Lower lobe of right lung (tissue), 2 donors: ENCODE data around the gene GALNT2. TPM values are rescaled to one million over a fixed set of nuclear protein-coding genes. Genes with fewer than 3 reads are reported as not detected.

Experiments
- ATAC-seq, 2 donors: fragments of 200-7000 bp; cut with Tn5 transposase; one replicate each; pipeline ENCODE4 v1.9.1; 2020 to 2022; ENCODE audit warnings: mild to moderate bottlenecking in 2 of 2, moderate library complexity in 2 of 2
- DNase-seq: peaks from one replicate; pipeline ENCODE4 v3.0.0-alpha.2; 2020
- H3K27ac ChIP-seq: fragments of 200-600 bp; one replicate; pipeline ENCODE4 v1.8.0; 2022
- H3K27me3 ChIP-seq: fragments of 200-600 bp; one replicate; pipeline ENCODE4 v1.8.0; 2022; ENCODE audit warnings: low read depth
- H3K36me3 ChIP-seq: fragments of 200-600 bp; one replicate; pipeline ENCODE4 v1.8.0; 2022; ENCODE audit warnings: mild to moderate bottlenecking
- H3K4me1 ChIP-seq: fragments of 200-600 bp; one replicate; pipeline ENCODE4 v1.8.0; 2022
- H3K4me3 ChIP-seq: fragments of 200-600 bp; one replicate; pipeline ENCODE4 v1.8.0; 2022; ENCODE audit warnings: mild to moderate bottlenecking
- H3K9me3 ChIP-seq: fragments of 200-600 bp; one replicate; pipeline ENCODE4 v1.8.0; 2022
- CTCF ChIP-seq: fragments of 200-600 bp; IDR thresholded peaks from one replicate; pipeline ENCODE4 v1.8.0; 2022; ENCODE audit warnings: antibody characterized with exemption, mild to moderate bottlenecking
- intact Hi-C: fragments of 100-400 bp; cut with DNase I; formaldehyde crosslinking; loops from one replicate; pipeline ENCODE4 v1.11.0; 2022
- total RNA-seq: library from RNA; stranded (reverse); fragmentation: NEBNext Ultra II Directional; extraction: Animal tissue kit (Norgen Biotek cat#: 25700); gene quantifications from one replicate; pipeline ENCODE4 v1.2.1, GENCODE V29; 2021
- donor health status: DM: no; HTN: yes; CAD: no; lungs with severe emphysema.

Gene GALNT2
- total RNA-seq, 1 donor from 2014 or later = 48.0 TPM

DNA sequence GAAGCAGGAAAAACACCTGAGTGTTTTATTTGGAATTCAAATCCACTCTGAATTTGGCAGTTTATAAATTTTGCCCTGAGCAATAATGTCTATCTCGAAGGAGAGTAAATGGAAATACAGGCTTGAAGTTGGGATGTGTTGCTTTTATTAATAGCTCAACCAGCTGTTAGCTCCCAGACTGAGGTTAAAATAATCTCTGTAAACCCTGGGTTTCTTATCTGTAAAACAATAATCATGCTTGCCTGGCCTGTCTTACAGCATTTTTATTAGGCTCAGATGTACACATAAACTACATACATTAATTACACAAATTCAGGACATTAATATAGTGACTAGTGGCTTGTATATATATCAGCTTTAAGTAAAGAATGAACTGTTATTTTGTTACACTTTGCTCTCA is 148.5 kb downstream of the GALNT2 start:
- Histone ChIP-seq H3K4me1 (peaks cover 43% of the 10 kb centered on the region), H3K4me3 (no peak overlapping the region), H3K9me3 (no peaks in the 10 kb centered on the region), H3K27ac (peak overlapping the region; percentile 51), H3K27me3 (no peaks in the 10 kb centered on the region), H3K36me3 (no peaks in the 10 kb centered on the region)
- no peak for TF ChIP-seq CTCF
- intact Hi-C loops = no loop called here
- DNase-seq = no peak
- ATAC-seq = no peak

DNA sequence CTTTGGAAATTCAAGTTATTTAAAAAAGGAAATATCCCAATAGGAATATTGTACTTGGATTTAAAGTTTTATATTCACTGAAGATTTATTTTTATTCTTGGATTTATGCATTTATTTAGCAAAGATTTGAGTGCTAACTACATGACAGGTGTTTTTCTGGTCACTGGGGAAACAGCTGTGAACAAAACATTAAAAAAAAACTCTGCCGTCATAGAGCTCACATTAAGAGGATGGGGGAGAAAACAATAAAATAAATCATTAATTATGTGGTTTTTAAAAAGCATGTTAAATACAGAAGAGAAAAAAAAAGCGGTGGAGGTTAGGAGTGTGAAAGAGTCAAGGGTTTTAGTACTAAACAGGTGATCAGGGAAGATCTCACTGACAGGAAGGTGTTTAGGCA is 149.9 kb downstream of the GALNT2 start:
- DNase-seq (no peak), ATAC-seq (no peak)
- H3K4me1 ChIP-seq = peaks cover 38% of the 10 kb centered on the region
- no peaks in the 10 kb centered on the region for H3K9me3 ChIP-seq
- intact Hi-C loops = no loop called here
- no peaks in the 10 kb centered on the region for H3K27me3 ChIP-seq
- H3K36me3 ChIP-seq = no peaks in the 10 kb centered on the region
- no peak overlapping the region for H3K4me3 ChIP-seq
- H3K27ac ChIP-seq = no peak overlapping the region
- no peak for TF ChIP-seq CTCF

DNA sequence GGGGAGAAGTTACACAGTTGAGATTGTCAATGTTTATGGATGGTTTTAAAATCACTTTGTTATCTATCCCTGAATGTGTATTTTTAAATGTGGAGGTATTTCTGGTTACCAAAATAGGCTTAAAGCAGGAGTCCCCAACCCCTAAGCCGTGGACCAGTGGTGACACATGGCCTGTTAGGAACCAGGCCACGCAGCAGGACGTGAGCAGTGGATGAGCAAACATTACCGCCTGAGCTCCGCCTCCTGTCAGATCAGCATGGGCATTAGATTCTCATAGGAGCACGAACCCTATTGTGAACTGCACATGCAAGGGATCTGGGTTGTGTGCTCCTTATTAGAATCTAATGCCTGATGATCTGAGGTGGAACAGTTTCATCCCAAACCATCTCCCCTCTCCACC is 151.6 kb downstream of the GALNT2 start:
- intact Hi-C loops = no loop called here
- TF ChIP-seq CTCF = no peak
- Histone ChIP-seq H3K4me1 (peaks cover 30% of the 10 kb centered on the region), H3K9me3 (no peaks in the 10 kb centered on the region), H3K36me3 (no peaks in the 10 kb centered on the region), H3K4me3 (no peak overlapping the region), H3K27me3 (no peaks in the 10 kb centered on the region), H3K27ac (no peak overlapping the region)
- ATAC-seq (no peak), DNase-seq (no peak)

DNA sequence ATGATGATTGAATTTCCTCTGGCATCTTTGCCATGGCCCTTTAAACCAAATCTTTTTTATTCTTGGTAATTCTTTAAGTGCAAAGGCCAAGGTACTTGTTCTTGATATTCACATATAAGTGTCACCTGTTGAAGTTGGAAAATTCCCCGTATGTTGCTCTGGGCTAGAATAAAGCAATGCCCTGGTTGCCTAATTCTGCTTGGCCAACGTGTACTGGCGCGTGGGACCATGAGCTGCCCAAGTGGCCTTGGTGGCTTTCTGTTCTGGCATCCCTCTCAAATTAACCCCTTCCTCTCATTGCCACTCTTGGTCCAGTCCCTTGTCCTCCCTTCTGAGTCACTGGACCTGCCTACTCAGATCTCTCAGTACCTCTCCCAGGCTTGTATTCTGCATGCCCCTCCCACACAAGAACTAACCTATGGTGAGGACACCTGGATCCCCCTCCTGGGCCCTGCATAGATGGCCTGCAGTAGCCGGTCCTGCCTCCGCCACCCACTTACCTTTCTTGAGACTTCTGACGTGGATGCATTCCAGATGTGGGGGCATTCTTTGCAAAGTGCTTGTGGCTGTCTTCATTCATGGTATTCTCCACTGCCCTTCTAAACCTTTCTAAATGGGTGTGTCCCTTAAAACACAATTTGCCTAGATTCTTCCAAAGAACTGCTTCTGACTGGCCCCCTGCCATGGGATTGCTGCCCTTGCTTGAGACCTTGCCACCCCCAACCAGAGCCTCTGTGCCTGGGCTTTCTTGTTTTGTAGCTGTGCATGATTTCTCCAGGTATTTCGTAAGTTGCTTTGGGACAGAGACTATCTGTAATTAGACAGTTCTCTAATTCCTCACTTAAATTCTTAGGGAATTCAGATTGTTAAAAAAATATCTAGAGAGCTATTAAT is 152.4 kb downstream of the GALNT2 start:
- peaks cover 35% of the 10 kb centered on the region for H3K4me1 ChIP-seq
- no peaks in the 10 kb centered on the region for H3K9me3 ChIP-seq
- intact Hi-C loops = no loop called here
- no peaks in the 10 kb centered on the region for H3K36me3 ChIP-seq
- peak; percentile 37 to 72 for ATAC-seq
- no peak for TF ChIP-seq CTCF
- no peak overlapping the region for H3K27ac ChIP-seq
- H3K4me3 ChIP-seq = no peak overlapping the region
- no peak for DNase-seq
- H3K27me3 ChIP-seq = no peaks in the 10 kb centered on the region

- Histone ChIP-seq H3K36me3 (no peaks in the 10 kb centered on the region), H3K4me3 (no peak overlapping the region), H3K9me3 (no peaks in the 10 kb centered on the region), H3K27me3 (no peaks in the 10 kb centered on the region), H3K27ac (no peak overlapping the region), H3K4me1 (peaks cover 25% of the 10 kb centered on the region)
- intact Hi-C loops = no loop called here
- ATAC-seq = no peak
- DNase-seq = no peak
- TF ChIP-seq CTCF = no peak
These were observed 153.4 kb downstream of the GALNT2 start for GRCh38 chr1:230220478-230220877.
